Central memory CD8-positive, alpha-beta T cell (primary cell): ENCODE data around the gene KRT31.

Experiments used
- ATAC-seq: fragments of 150-1000 bp; cut with Tn5 transposase; replicated peaks from 2 replicates; pipeline ENCODE4 v1.10.0; 2022; ENCODE audit warnings: mild to moderate bottlenecking, moderate FRiP score, moderate number of reproducible peaks; ENCODE audit not compliant: poor library complexity, severe bottlenecking; ENCODE audit errors: extremely low read depth
- DNase-seq, 2 donors: peaks; one replicate each; pipeline ENCODE4 v3.0.0; 2021; ENCODE audit warnings: low spot score in 2 of 2
- H3K27ac Mint-ChIP-seq: one replicate; pipeline ENCODE4 v1.8.0; 2022; ENCODE audit warnings: low read depth, mild to moderate bottlenecking, moderate library complexity, mixed read lengths
- H3K27me3 Mint-ChIP-seq: one replicate; pipeline ENCODE4 v1.8.0; 2022; ENCODE audit warnings: mixed read lengths
- H3K36me3 Mint-ChIP-seq: one replicate; pipeline ENCODE4 v1.8.0; 2022; ENCODE audit warnings: mild to moderate bottlenecking, moderate library complexity, mixed read lengths; ENCODE audit not compliant: insufficient read depth
- H3K4me1 Mint-ChIP-seq: one replicate; pipeline ENCODE4 v1.8.0; 2022; ENCODE audit warnings: mixed read lengths
- H3K4me3 Mint-ChIP-seq: one replicate; pipeline ENCODE4 v1.8.0; 2022; ENCODE audit warnings: mild to moderate bottlenecking, moderate library complexity, mixed read lengths
- H3K9me3 Mint-ChIP-seq: one replicate; pipeline ENCODE4 v1.8.0; 2022; ENCODE audit warnings: mixed read lengths

Gene KRT31

DNA sequence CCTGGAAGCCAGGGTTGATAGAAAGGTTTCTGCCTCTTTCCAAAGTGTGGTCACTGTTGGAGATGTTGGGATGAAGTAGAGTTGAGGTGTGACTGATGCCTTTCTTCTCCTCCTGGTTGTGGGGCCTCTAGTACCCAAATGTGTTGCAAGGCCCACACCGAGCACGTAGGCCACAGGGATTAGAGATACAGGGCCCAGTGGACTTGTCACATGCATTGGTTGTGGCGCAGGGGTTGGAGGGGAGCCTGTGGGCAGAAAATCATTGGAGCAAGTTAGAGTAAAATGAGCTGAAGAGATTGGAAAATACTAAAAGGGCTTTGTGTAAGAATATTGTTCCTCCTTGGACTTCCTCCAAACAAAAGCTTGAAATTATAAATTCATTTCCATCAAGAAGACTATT is 51.4 kb downstream of the KRT31 start:
- Mint-ChIP-seq H3K27me3 (no peaks in the 10 kb centered on the region), H3K4me3 (no peak overlapping the region), H3K9me3 (peaks cover 6% of the 10 kb centered on the region), H3K36me3 (peaks cover 13% of the 10 kb centered on the region), H3K27ac (no peak overlapping the region), H3K4me1 (peaks cover 31% of the 10 kb centered on the region)
- no peak for DNase-seq
- ATAC-seq = no peak
